GM21367 (cell line): ENCODE results near the gene GMEB1.
"Not testable (repeated sequence)": the region's sequence is repeated elsewhere in the genome, so short reads cannot be mapped to it uniquely, and the experiment has no call there.

Source experiments
- ATAC-seq: cut with Tn5 transposase; IDR thresholded peaks from one replicate; pipeline ENCODE4 v1.9.1; 2021; ENCODE audit not compliant: unreplicated experiment

The GMEB1 gene, protein sequence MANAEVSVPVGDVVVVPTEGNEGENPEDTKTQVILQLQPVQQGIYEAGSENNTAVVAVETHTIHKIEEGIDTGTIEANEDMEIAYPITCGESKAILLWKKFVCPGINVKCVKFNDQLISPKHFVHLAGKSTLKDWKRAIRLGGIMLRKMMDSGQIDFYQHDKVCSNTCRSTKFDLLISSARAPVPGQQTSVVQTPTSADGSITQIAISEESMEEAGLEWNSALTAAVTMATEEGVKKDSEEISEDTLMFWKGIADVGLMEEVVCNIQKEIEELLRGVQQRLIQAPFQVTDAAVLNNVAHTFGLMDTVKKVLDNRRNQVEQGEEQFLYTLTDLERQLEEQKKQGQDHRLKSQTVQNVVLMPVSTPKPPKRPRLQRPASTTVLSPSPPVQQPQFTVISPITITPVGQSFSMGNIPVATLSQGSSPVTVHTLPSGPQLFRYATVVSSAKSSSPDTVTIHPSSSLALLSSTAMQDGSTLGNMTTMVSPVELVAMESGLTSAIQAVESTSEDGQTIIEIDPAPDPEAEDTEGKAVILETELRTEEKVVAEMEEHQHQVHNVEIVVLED

DNA sequence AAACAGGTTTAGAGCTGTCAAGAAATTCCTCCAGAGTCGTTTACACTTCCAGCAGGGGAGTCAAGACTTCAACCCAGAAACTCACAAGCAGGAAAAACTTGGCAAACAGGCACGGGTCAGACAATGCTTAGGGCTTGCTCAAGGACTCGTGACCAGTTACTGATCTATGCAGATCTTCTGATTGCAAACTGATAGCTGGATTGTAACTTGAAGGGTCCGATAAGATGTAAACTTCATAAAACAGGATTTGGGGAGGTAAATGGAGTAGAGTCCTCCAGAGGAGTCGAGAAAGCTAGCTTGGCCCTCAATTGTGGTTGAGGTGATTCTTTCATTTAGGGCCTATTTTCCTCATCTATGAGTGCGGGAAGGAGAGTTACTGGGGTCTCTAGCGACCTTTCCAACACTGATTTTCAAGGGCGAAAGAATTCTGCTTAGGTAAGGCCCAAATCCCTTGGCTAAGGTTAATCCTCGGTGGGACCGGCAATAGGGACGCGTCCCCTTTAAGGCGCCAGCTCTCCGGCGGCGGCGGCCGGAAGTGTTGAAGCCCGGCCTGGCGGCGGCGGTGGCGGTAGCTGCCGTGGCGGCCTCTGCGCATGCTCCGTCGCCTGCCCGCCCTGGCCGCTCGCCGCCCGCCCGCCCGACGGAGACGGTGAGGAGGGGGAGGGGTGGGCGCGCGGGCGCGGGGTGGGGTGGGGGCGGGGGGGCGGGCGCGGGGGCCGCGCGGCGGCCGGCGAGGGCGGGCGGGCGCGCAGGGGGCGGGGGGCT lies at the start of gene GMEB1:
Gene GMEB1 (plus strand): TSS at position 594 of the 765 bp plus-strand sequence. CDS start 14,829 bp downstream, outside the sequence.
- ATAC-seq: peak; percentile 66

GRCh38 chr1:28631713-28632112 lies 36.9 kb upstream of the GMEB1 start:
- no peak for ATAC-seq

GRCh38 chr1:28632560-28632959 lies 36.0 kb upstream of the GMEB1 start:
- no peak for ATAC-seq

DNA sequence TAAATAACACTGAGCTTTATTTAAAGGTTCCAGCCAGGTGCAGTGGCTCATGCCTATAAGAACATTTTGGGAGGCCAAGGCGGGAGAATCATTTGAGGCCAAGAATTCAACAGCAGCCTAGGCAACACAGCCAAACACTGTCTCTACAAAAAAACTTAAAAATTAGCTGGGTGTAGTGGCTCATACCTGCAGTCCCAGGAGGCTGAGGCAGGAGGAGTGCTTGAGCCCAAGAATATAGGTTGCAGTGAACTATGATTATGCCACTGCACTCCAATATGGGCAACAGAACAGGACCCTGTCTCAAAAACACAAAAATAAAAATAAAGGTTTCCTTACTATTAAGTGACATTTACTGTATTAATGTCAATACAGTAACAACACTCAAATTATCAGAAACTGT lies 27.8 kb upstream of the GMEB1 start:
- no peak for ATAC-seq

DNA sequence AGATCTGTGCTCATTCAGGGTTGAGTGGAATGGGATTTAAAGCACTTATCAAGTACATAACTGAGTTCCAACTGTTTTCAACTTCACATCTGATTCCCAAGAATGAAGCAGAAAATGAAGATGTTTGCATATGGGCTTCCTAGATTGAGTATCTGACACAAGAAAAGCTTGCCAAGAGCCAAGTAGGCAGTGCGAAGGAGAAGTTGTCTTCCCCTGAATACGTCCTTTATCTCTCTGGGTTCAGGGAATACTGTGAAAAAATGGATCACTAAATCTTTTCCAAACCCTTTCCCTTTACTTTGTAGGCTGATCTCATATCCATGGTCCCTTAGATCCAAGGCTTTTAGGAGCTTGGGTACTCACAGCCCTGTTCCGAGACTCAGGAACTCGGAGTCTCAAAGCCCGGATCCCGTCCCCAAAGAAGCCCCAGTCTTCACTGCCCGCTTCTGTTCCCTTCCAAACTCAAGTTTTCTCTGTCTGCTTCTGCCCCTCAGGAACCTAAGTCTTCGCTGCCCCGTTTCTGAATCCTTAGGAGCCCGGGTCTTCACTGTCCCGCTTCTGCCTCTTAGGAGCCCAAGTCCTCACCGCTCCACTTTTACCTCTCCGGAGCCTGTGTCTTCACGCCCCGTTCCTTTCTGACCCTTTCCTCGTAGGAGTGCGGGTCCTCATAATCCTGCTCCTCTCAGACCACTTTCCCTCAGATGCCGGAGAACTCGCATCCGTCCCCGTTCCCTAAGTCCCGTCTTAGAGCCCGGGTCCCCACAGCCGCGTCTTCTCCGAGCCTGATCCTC lies 26.3 kb upstream of the GMEB1 start:
- ATAC-seq: peak; percentile 20

DNA sequence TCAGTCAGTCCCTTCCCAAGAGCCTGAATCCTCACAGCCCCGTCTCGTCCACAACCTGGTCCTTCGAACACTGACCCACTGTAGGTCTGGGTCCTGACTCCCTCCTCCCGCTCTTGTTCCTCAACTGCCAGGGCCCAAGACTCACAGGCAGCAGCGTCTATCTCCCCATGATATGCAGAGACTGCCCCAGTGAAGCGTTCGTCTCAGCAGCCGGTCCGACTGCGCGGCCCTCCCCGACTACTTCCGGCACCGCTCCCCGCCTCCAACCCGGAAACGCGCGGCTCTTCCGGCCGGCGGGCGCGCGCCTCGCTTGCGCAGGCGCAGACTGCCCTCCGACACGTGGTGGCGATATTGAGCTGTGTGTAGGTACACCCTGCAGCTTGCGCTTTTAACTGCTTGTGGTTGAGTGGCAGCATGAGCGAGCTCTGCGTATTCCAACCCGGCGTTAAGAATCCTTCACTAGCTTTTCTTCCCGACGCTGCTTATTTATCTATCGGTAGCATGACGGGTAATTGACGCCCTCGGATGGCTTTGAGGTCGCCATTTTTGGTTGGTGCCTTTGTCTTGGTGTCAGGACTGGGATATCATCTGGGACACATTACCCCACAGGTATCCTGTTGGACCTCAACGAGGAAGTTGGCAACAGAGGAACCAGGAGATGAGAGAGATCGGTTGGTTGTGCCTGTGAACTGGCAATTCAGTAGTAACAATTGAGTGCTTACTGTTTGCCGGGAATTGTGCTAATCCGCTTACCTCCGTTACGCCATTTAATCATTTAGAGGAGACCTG lies 25.5 kb upstream of the GMEB1 start, which contains the start of gene TAF12:
Gene TAF12 (minus strand): TSS at position 221 of the 789 bp plus-strand sequence. CDS start 20,986 bp downstream, outside the sequence.
- peak; percentile 63 for ATAC-seq

DNA sequence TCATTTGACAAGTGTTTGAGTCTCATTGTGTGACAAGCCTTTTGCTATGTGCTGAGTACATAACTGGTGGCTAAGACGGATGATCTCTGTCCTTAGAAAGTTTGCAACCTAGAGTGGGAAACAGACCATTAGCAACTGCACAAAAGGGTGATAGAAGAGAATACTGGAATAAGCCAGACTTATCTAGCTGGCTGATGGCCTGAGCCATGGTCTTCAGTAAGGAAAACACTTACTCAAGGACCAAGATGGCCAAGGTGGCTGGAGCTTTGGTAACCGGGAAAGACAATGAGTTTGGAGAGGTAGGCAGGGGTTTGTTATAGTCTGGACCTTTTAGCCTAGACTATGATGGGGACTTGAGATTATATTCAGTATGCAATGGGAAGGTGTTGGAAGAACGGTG lies 24.1 kb upstream of the GMEB1 start:
- no peak for ATAC-seq

GRCh38 chr1:28645406-28645805 lies 23.2 kb upstream of the GMEB1 start:
- ATAC-seq: not testable (repeated sequence)

- ATAC-seq: no peak
Measured at GRCh38 chr1:28646040-28646439, 22.5 kb upstream of the GMEB1 start.

- peak; percentile 54 for ATAC-seq
Measured at GRCh38 chr1:28648008-28648473, 20.5 kb upstream of the GMEB1 start.

GRCh38 chr1:28648474-28649198 lies 19.9 kb upstream of the GMEB1 start, which contains the start of gene RNU11:
Gene RNU11 (plus strand): TSS chr1:28648600.
- peak; percentile 57 for ATAC-seq

- ATAC-seq: not testable (repeated sequence)
Measured at GRCh38 chr1:28653063-28653462, 15.5 kb upstream of the GMEB1 start.

- ATAC-seq: not testable (repeated sequence)
Measured at GRCh38 chr1:28653870-28654269, 14.7 kb upstream of the GMEB1 start.

- not testable (repeated sequence) for ATAC-seq
Measured at GRCh38 chr1:28655448-28656311, 12.9 kb upstream of the GMEB1 start.

DNA sequence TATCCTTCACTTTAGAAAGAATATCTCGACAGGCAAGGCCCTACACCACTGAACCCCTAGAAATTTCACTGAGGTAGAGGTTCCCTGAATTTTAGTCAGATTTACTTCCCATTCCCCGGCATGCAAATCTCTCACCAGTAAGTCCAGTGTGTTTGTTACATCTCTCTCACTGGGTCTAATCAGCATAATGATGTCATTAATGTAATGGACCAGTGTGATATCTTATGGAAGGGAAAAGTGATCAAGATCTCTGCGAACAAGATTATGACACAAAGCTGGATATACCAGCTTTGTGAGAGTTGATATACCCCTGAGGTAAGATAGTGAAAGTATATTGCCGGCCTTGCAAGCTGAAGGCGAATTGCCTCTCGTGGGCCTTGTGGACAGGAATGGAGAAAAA lies 12.2 kb upstream of the GMEB1 start:
- ATAC-seq: no peak

- ATAC-seq: no peak
Measured at GRCh38 chr1:28663871-28664470, 4.6 kb upstream of the GMEB1 start.

GRCh38 chr1:28666806-28667205 lies 1.8 kb upstream of the GMEB1 start:
- ATAC-seq: no peak
